H1 (cell line): ENCODE measurements around the gene PLPP7. TPM values are rescaled to one million over a fixed set of nuclear protein-coding genes. Genes with fewer than 3 reads are reported as not detected.

Experiments used
- CBX8 ChIP-seq: fragments of 300-800, 300-1000 bp; sonication (generic); IDR thresholded peaks from 2 replicates; pipeline ENCODE4 v1.7.1; 2016; ENCODE audit warnings: low read depth, low read length, borderline replicate concordance
- CHD1 ChIP-seq: IDR thresholded peaks from 2 replicates; pipeline ENCODE4 v1.6.1; 2012; ENCODE audit warnings: low read depth, low read length, improper control_type of control experiment
- NANOG ChIP-seq: IDR thresholded peaks from 2 replicates; pipeline ENCODE4 v1.6.1; 2011; ENCODE audit warnings: low read length, low read depth, mild to moderate bottlenecking, inconsistent platforms; ENCODE audit not compliant: insufficient read depth, poor library complexity, severe bottlenecking
- PHF8 ChIP-seq: fragments of 200-600 bp; sonication (generic); conservative IDR thresholded peaks from 2 replicates; pipeline ENCODE4 v1.7.1; 2012; ENCODE audit warnings: low read depth, mild to moderate bottlenecking, inconsistent platforms, low read length, moderate library complexity
- RFX5 ChIP-seq: IDR thresholded peaks from 2 replicates; pipeline ENCODE4 v1.6.1; 2011; ENCODE audit warnings: low read depth, low read length, improper control_type of control experiment, borderline replicate concordance
- RXRA ChIP-seq: IDR thresholded peaks from 2 replicates; pipeline ENCODE4 v1.6.1; 2011; ENCODE audit warnings: low read depth, mild to moderate bottlenecking, low read length, moderate library complexity; ENCODE audit not compliant: insufficient read depth
- polyA plus RNA-seq, 7 experiments: library from polyadenylated mRNA; depleted of rRNA in 3 of 7; stranded (reverse) in 5 of 7; unstranded in 2 of 7; fragments of >200 nt in 5 of 7; fragments of 200-250 nt in 2 of 7; gene quantifications; 1 replicate in 5 of 7; 2 replicates in 1 of 7; 4 replicates in 1 of 7; pipeline versions ENCODE4 v1.2.1 to v1.2.3, GENCODE V29; 2011 to 2013; ENCODE audit warnings: missing spikeins in 2 of 7, mixed read lengths in 2 of 7
- total RNA-seq: library from RNA; stranded (reverse); fragmentation: NEBNext Ultra II Directional; extraction: Animal tissue kit (Norgen Biotek cat#: 25700); gene quantifications from 2 replicates; pipeline ENCODE4 v1.2.1, GENCODE V29; 2021
- TF ChIP-seq, protein P1 (sequence below): IDR thresholded peaks from 2 replicates; pipeline ENCODE4 v1.6.1; 2011; ENCODE audit warnings: low read length, improper control_type of control experiment

PLPP7 gene
- total and polyA plus RNA-seq, 2 of the 8 experiments (the other 6 are each of a cell fraction or from before 2014, with no cell fraction given): 3.4 to 3.9 TPM

GRCh38 chr9:131253891-131254491 is 35.5 kb upstream of the PLPP7 start (continued):
- TF ChIP-seq CHD1 (no peak), RFX5 (no peak), NANOG (no peak), CBX8 (no peak), RXRA (no peak), PHF8 (no peak)
- TF ChIP-seq, protein P1, sequence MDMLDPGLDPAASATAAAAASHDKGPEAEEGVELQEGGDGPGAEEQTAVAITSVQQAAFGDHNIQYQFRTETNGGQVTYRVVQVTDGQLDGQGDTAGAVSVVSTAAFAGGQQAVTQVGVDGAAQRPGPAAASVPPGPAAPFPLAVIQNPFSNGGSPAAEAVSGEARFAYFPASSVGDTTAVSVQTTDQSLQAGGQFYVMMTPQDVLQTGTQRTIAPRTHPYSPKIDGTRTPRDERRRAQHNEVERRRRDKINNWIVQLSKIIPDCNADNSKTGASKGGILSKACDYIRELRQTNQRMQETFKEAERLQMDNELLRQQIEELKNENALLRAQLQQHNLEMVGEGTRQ: no peak
- TF ChIP-seq, all 59 proteins: peak for 0
